Esophagus muscularis mucosa (tissue), 4 donors: Measurements from ENCODE around the gene TAS1R1. TPM values are rescaled to one million over a fixed set of nuclear protein-coding genes. Genes with fewer than 3 reads are reported as not detected.

Experiments used
- DNase-seq: peaks from one replicate; pipeline ENCODE4 v3.0.0-alpha.2; 2017; ENCODE audit errors: extremely low spot score
- H3K27ac ChIP-seq, 4 donors: fragments of 200-600 bp; sonication (generic); replicated peaks in 1 of 4; 1 replicate in 3 of 4; 2 replicates in 1 of 4; pipeline ENCODE4 v1.5.1; 2016 to 2019; ENCODE audit warnings: mild to moderate bottlenecking in 1 of 4
- H3K27me3 ChIP-seq, 4 donors: fragments of 200-600 bp; sonication (generic); one replicate each; pipeline versions ENCODE4 v1.5.1 to v1.6.0; 2016 to 2019
- H3K36me3 ChIP-seq, 4 donors: fragments of 200-600 bp; sonication (generic); one replicate each; pipeline ENCODE4 v1.5.1; 2016 to 2019
- H3K4me1 ChIP-seq, 4 donors: fragments of 200-600 bp; sonication (generic); one replicate each; pipeline ENCODE4 v1.5.1; 2016 to 2019
- H3K4me3 ChIP-seq, 4 donors: fragments of 200-600 bp; sonication (generic); 1 replicate in 2 of 4; 2 replicates in 2 of 4; pipeline ENCODE4 v1.5.1; 2016 to 2019; ENCODE audit warnings: mild to moderate bottlenecking in 4 of 4, moderate library complexity in 1 of 4
- H3K9me3 ChIP-seq, 4 donors: fragments of 200-600 bp; sonication (generic); 1 replicate in 3 of 4; 2 replicates in 1 of 4; pipeline ENCODE4 v1.5.1; 2016 to 2019
- CTCF ChIP-seq, 3 experiments: fragments of 200-600 bp in 2 of 3; fragments of 450-650 bp in 1 of 3; sonication (generic) in 2 of 3; IDR thresholded peaks; one replicate each; pipeline ENCODE4 v1.5.1; 2017 to 2019; ENCODE audit warnings: antibody characterized with exemption in 3 of 3, mild to moderate bottlenecking in 2 of 3, moderate library complexity in 1 of 3
- EP300 ChIP-seq: sonication (generic); formaldehyde crosslinking; IDR thresholded peaks from one replicate; pipeline ENCODE4 v1.6.1; 2017; ENCODE audit warnings: antibody characterized with exemption
- POLR2A ChIP-seq: fragments of 450-650 bp; IDR thresholded peaks from one replicate; pipeline ENCODE4 v1.6.1; 2017; ENCODE audit warnings: antibody characterized with exemption, moderate library complexity, mild to moderate bottlenecking, low read depth
- POLR2AphosphoS5 ChIP-seq, 2 donors: sonication (generic); formaldehyde crosslinking; IDR thresholded peaks; one replicate each; pipeline ENCODE4 v1.6.1; 2017; ENCODE audit warnings: antibody characterized with exemption in 2 of 2
- WGBS: methylation state at CpG from one replicate; pipeline ENCODE4 v1.1.5; 2018; 5-methylcytosine and 5-hydroxymethylcytosine counted together
- intact Hi-C: fragments of 100-400 bp; cut with DNase I; formaldehyde crosslinking; loops from one replicate; pipeline ENCODE4 v1.15.1; 2023
- total RNA-seq, 4 donors: library from RNA; depleted of rRNA; stranded (reverse); fragments of >200 nt; gene quantifications; one replicate each; pipeline versions ENCODE4 v1.1.0 to v1.2.1, GENCODE V29; 2016

TAS1R1 gene
- total RNA-seq, 4 donors from 2014 or later, result not detected

- 100% methylated on average over 5 of the region's 6 CpGs for WGBS
- Histone ChIP-seq H3K36me3 (no peaks in the 10 kb centered on the region), H3K4me1 (no peaks in the 10 kb centered on the region)
Measured at GRCh38 chr1:6510493-6510892, 44.6 kb upstream of the TAS1R1 start.

GRCh38 chr1:6511056-6511455, 44.1 kb upstream of the TAS1R1 start:
- Histone ChIP-seq H3K9me3 (no peaks in the 10 kb centered on the region), H3K4me1 (peaks cover 0 to 3% (median 0%) of the 10 kb centered on the region in 4 donors), H3K27me3 (peaks cover 0 to 26% (median 0%) of the 10 kb centered on the region in 4 donors), H3K36me3 (no peaks in the 10 kb centered on the region), H3K27ac (no peak overlapping the region), H3K4me3 (no peak overlapping the region)
- 73% methylated on average over 5 of the region's 6 CpGs for WGBS
- TF ChIP-seq EP300 (no peak), POLR2A (no peak), CTCF (IDR thresholded peaks at IDR 0.05) (no peak), POLR2AphosphoS5 (IDR thresholded peaks at IDR 0.05) (no peak)
- no peak for DNase-seq
- intact Hi-C loops, result no loop called here

More at GRCh38 chr1:6510493-6510892, 44.6 kb upstream of the TAS1R1 start:
- no peak for TF ChIP-seq POLR2A
- no peak for TF ChIP-seq EP300
- no peak for TF ChIP-seq CTCF (IDR thresholded peaks at IDR 0.05)
- no peak for TF ChIP-seq POLR2AphosphoS5 (IDR thresholded peaks at IDR 0.05)
- H3K4me3 ChIP-seq, result no peak overlapping the region
- no peak overlapping the region for H3K27ac ChIP-seq
- intact Hi-C loops, result no loop called here
- H3K27me3 ChIP-seq, result peaks cover 0 to 31% (median 0%) of the 10 kb centered on the region in 4 donors
- DNase-seq, result no peak
- H3K9me3 ChIP-seq, result no peaks in the 10 kb centered on the region

- intact Hi-C loops, result no loop called here
- no peaks in the 10 kb centered on the region for H3K36me3 ChIP-seq
- H3K4me1 ChIP-seq, result peaks cover 0 to 3% (median 0%) of the 10 kb centered on the region in 4 donors
- TF ChIP-seq CTCF (IDR thresholded peaks at IDR 0.05), result no peak
- TF ChIP-seq POLR2A, result no peak
- no peak for TF ChIP-seq EP300
- no peak for TF ChIP-seq POLR2AphosphoS5 (IDR thresholded peaks at IDR 0.05)
- no peaks in the 10 kb centered on the region for H3K9me3 ChIP-seq
- H3K4me3 ChIP-seq, result no peak overlapping the region
- DNase-seq, result no peak
- H3K27ac ChIP-seq, result no peak overlapping the region
- H3K27me3 ChIP-seq, result peaks cover 0 to 19% (median 0%) of the 10 kb centered on the region in 4 donors
- WGBS, result 81% methylated on average over 14 of the region's 16 CpGs
Measured at GRCh38 chr1:6511561-6512244, 43.4 kb upstream of the TAS1R1 start.

GRCh38 chr1:6512245-6512907, 42.7 kb upstream of the TAS1R1 start:
- Histone ChIP-seq H3K36me3 (no peaks in the 10 kb centered on the region), H3K4me1 (peaks cover 0 to 3% (median 0%) of the 10 kb centered on the region in 4 donors), H3K9me3 (no peaks in the 10 kb centered on the region), H3K4me3 (no peak overlapping the region), H3K27me3 (peaks cover 0 to 16% (median 0%) of the 10 kb centered on the region in 4 donors), H3K27ac (no peak overlapping the region)
- no peak for DNase-seq
- 89% methylated on average over 14 of the region's 19 CpGs for WGBS
- intact Hi-C loops, result no loop called here
- TF ChIP-seq POLR2A (no peak), CTCF (IDR thresholded peaks at IDR 0.05) (no peak), EP300 (no peak), POLR2AphosphoS5 (IDR thresholded peaks at IDR 0.05) (no peak)
